ENCODE measurements around the gene EPS15.

DNA sequence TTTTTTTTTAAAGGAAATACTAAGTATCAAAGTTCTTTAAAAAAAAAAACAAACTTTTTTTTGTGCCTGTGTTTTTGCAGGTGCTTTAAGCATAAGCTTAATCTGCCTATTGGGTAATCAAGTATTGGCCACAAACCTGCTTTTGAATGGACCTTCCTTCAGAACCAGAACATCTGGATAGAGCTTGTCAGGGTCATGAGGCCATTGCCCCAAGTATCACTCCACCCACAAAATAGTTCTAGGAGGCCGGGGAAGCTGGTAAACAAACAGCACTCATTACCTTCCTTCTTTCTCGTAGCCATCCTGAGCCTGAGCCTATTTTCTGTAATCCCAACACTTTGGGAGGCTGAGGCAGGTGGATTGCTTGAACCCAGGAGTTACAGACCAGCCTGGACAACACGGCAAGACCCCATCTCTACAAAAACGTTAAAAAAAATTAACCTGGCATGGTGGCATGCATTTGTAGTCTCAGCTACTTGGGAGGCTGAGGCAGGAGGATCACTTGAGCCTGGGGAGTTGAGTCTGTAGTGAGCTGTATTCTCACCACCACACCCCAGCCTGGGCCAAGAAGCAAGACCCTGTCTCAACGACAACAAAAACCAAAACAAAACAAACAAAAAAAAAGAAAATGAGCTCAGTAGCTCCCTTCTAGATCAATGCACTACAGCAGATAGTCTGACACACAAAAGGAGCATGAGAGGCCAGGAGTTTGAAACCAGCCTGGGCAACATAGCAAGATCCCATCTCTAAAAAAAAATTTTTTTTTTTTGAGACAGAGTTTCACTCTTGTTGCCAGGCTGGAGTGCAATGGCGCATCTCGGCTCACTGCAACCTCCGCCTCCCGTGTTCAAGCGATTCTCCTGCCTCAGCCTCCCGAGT is 34.1 kb upstream of the EPS15 start:
- TF ChIP-seq, protein P1, sequence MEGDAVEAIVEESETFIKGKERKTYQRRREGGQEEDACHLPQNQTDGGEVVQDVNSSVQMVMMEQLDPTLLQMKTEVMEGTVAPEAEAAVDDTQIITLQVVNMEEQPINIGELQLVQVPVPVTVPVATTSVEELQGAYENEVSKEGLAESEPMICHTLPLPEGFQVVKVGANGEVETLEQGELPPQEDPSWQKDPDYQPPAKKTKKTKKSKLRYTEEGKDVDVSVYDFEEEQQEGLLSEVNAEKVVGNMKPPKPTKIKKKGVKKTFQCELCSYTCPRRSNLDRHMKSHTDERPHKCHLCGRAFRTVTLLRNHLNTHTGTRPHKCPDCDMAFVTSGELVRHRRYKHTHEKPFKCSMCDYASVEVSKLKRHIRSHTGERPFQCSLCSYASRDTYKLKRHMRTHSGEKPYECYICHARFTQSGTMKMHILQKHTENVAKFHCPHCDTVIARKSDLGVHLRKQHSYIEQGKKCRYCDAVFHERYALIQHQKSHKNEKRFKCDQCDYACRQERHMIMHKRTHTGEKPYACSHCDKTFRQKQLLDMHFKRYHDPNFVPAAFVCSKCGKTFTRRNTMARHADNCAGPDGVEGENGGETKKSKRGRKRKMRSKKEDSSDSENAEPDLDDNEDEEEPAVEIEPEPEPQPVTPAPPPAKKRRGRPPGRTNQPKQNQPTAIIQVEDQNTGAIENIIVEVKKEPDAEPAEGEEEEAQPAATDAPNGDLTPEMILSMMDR (IDR thresholded peaks at IDR 0.05; ENCODE audit: low read depth, low read length, missing input control), result no peak
- TF ChIP-seq RAD21 (IDR thresholded peaks at IDR 0.05), result no peak
- TF ChIP-seq, protein P2, sequence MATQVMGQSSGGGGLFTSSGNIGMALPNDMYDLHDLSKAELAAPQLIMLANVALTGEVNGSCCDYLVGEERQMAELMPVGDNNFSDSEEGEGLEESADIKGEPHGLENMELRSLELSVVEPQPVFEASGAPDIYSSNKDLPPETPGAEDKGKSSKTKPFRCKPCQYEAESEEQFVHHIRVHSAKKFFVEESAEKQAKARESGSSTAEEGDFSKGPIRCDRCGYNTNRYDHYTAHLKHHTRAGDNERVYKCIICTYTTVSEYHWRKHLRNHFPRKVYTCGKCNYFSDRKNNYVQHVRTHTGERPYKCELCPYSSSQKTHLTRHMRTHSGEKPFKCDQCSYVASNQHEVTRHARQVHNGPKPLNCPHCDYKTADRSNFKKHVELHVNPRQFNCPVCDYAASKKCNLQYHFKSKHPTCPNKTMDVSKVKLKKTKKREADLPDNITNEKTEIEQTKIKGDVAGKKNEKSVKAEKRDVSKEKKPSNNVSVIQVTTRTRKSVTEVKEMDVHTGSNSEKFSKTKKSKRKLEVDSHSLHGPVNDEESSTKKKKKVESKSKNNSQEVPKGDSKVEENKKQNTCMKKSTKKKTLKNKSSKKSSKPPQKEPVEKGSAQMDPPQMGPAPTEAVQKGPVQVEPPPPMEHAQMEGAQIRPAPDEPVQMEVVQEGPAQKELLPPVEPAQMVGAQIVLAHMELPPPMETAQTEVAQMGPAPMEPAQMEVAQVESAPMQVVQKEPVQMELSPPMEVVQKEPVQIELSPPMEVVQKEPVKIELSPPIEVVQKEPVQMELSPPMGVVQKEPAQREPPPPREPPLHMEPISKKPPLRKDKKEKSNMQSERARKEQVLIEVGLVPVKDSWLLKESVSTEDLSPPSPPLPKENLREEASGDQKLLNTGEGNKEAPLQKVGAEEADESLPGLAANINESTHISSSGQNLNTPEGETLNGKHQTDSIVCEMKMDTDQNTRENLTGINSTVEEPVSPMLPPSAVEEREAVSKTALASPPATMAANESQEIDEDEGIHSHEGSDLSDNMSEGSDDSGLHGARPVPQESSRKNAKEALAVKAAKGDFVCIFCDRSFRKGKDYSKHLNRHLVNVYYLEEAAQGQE (IDR thresholded peaks at IDR 0.05), result no peak

All from liver (tissue), 3 donors.